CD4-positive, alpha-beta T cell (primary cell): ENCODE measurements around the gene FANCL. TPM values are rescaled to one million over a fixed set of nuclear protein-coding genes. Genes with fewer than 3 reads are reported as not detected.

Experiments used
- ATAC-seq: fragments of 200-7000 bp; cut with Tn5 transposase; one replicate; pipeline ENCODE4 v1.10.0; 2022; ENCODE audit warnings: mild to moderate bottlenecking; ENCODE audit not compliant: poor library complexity
- CTCF ChIA-PET: fragments of 350-600 bp; sonication (Branson Sonifier 250); formaldehyde crosslinking; loops from one replicate; lab custom pipeline; 2021; ENCODE audit warnings: antibody characterized with exemption, inconsistent platforms; lab: Charles Lee
- POLR2A ChIA-PET: fragments of 350-600 bp; sonication (Branson Sonifier 250); formaldehyde crosslinking; loops from one replicate; lab custom pipeline; 2021; ENCODE audit warnings: antibody characterized with exemption, inconsistent platforms; lab: Charles Lee
- DNase-seq, 14 experiments: peaks; one replicate each; pipeline ENCODE4 v3.0.0-alpha.2; 2013 to 2020; ENCODE audit warnings: mixed read lengths in 2 of 14
- H3K27ac ChIP-seq, 2 donors: one replicate each; pipeline versions ENCODE4 v1.5.1 to v1.7.0; 2013; ENCODE audit warnings: low read length in 2 of 2, low read depth in 1 of 2, mild to moderate bottlenecking in 1 of 2
- H3K27me3 ChIP-seq, 2 experiments: 1 replicate in 1 of 2; 2 replicates in 1 of 2; pipeline versions ENCODE4 v1.6.1 to v1.7.0; 2013; ENCODE audit warnings: low read length in 2 of 2, control low read depth in 1 of 2, mild to moderate bottlenecking in 1 of 2, moderate library complexity in 1 of 2; ENCODE audit not compliant: insufficient read depth in 2 of 2, control insufficient read depth in 1 of 2
- H3K36me3 ChIP-seq: one replicate; pipeline ENCODE4 v1.6.1; 2013; ENCODE audit warnings: low read length, control low read depth; ENCODE audit not compliant: insufficient read depth
- H3K4me1 ChIP-seq: one replicate; pipeline ENCODE4 v1.6.1; 2013; ENCODE audit warnings: low read length, control low read depth; ENCODE audit not compliant: insufficient read depth
- H3K4me3 ChIP-seq: one replicate; pipeline ENCODE4 v1.5.1; 2013; ENCODE audit warnings: mild to moderate bottlenecking, low read length, moderate library complexity
- H3K9me3 ChIP-seq, 2 experiments: 1 replicate in 1 of 2; 2 replicates in 1 of 2; pipeline versions ENCODE4 v1.6.1 to v1.7.0; 2013; ENCODE audit warnings: low read length in 2 of 2, mild to moderate bottlenecking in 2 of 2, control low read depth in 1 of 2, moderate library complexity in 1 of 2; ENCODE audit not compliant: control insufficient read depth in 1 of 2, insufficient read depth in 1 of 2
- H3K27ac Mint-ChIP-seq: one replicate; pipeline ENCODE4 v1.8.0; 2020; ENCODE audit warnings: mixed read lengths
- H3K27me3 Mint-ChIP-seq: one replicate; pipeline ENCODE4 v1.8.0; 2021; ENCODE audit warnings: mixed read lengths
- H3K36me3 Mint-ChIP-seq: one replicate; pipeline ENCODE4 v1.8.0; 2021; ENCODE audit warnings: low read depth, mixed read lengths
- H3K4me1 Mint-ChIP-seq: one replicate; pipeline ENCODE4 v1.8.0; 2021; ENCODE audit warnings: low read depth, mixed read lengths
- H3K4me3 Mint-ChIP-seq: one replicate; pipeline ENCODE4 v1.8.0; 2020; ENCODE audit warnings: mild to moderate bottlenecking, mixed read lengths
- H3K9me3 Mint-ChIP-seq: one replicate; pipeline ENCODE4 v1.8.0; 2020; ENCODE audit warnings: mixed read lengths
- CTCF ChIP-seq: fragments of 200-600 bp; IDR thresholded peaks from one replicate; pipeline ENCODE4 v1.8.0; 2022; ENCODE audit warnings: antibody characterized with exemption, mild to moderate bottlenecking
- intact Hi-C, 2 experiments: fragments of 100-400 bp; cut with DNase I in 1 of 2; cut with micrococcal nuclease in 1 of 2; formaldehyde crosslinking; loops; one replicate each; pipeline versions ENCODE4 v1.15.1 to v1.9.0; 2023 to 2025; cut with DNase I, micrococcal nuclease
- total RNA-seq, 174 experiments: library from RNA in 2 of 174; stranded (reverse) in 2 of 174; gene quantifications; one replicate each; pipeline ENCODE4 v1.2.3 and lab custom pipeline; 2021 to 2026

Gene FANCL
- total RNA-seq, 2 experiments from 2014 or later = 4.6 to 5.5 TPM

- Mint-ChIP-seq H3K9me3 (no peaks in the 10 kb centered on the region), H3K36me3 (peaks cover 60% of the 10 kb centered on the region), H3K4me1 (no peaks in the 10 kb centered on the region), H3K4me3 (no peak overlapping the region), H3K27me3 (no peaks in the 10 kb centered on the region), H3K27ac (no peak overlapping the region)
- intact Hi-C loops = no loop called here
- Histone ChIP-seq H3K4me3 (no peak overlapping the region), H3K27me3 (no peaks in the 10 kb centered on the region), H3K27ac (no peak overlapping the region), H3K9me3 (no peaks in the 10 kb centered on the region), H3K36me3 (peaks cover 17% of the 10 kb centered on the region), H3K4me1 (no peaks in the 10 kb centered on the region)
- POLR2A ChIA-PET = no interaction called here
- ATAC-seq = no peak
- CTCF ChIA-PET = no interaction called here
- DNase-seq = no peak
- TF ChIP-seq CTCF = no peak
Observed at GRCh38 chr2:58140508-58141072, 100.5 kb downstream of the FANCL start.

GRCh38 chr2:58138396-58139030 lies 102.6 kb downstream of the FANCL start:
- ChIA-PET CTCF (no interaction called here), POLR2A (no interaction called here)
- no peaks in the 10 kb centered on the region for H3K9me3 ChIP-seq
- no peak overlapping the region for H3K27ac ChIP-seq
- Mint-ChIP-seq H3K27me3 (no peaks in the 10 kb centered on the region), H3K27ac (no peak overlapping the region), H3K4me3 (no peak overlapping the region), H3K9me3 (no peaks in the 10 kb centered on the region), H3K36me3 (peaks cover 59% of the 10 kb centered on the region), H3K4me1 (no peaks in the 10 kb centered on the region)
- H3K36me3 ChIP-seq = peaks cover 16% of the 10 kb centered on the region
- intact Hi-C loops = no loop called here
- no peak for TF ChIP-seq CTCF
- H3K4me1 ChIP-seq = no peaks in the 10 kb centered on the region
- H3K27me3 ChIP-seq = no peaks in the 10 kb centered on the region
- no peak for ATAC-seq
- H3K4me3 ChIP-seq = no peak overlapping the region
- no peak for DNase-seq

- Mint-ChIP-seq H3K36me3 (peaks cover 56% of the 10 kb centered on the region), H3K27me3 (no peaks in the 10 kb centered on the region), H3K27ac (no peak overlapping the region), H3K4me1 (no peaks in the 10 kb centered on the region), H3K9me3 (no peaks in the 10 kb centered on the region), H3K4me3 (no peak overlapping the region)
- intact Hi-C loops = no loop called here
- Histone ChIP-seq H3K27ac (no peak overlapping the region), H3K4me3 (no peak overlapping the region), H3K9me3 (no peaks in the 10 kb centered on the region), H3K27me3 (no peaks in the 10 kb centered on the region), H3K4me1 (no peaks in the 10 kb centered on the region), H3K36me3 (peaks cover 14% of the 10 kb centered on the region)
- no peak for DNase-seq
- POLR2A ChIA-PET = no interaction called here
- CTCF ChIA-PET = no interaction called here
- TF ChIP-seq CTCF = no peak
- no peak for ATAC-seq
Observed at GRCh38 chr2:58137856-58138255, 103.3 kb downstream of the FANCL start.
